ENCODE data around the gene MAGOH. TPM values are rescaled to one million over a fixed set of nuclear protein-coding genes. Genes with fewer than 3 reads are reported as not detected.

The MAGOH gene
- total and polyA plus RNA-seq, 2 donors (not counting 3 experiments of a cell fraction or from before 2014, with no cell fraction given), result 25.9 to 60.1 TPM

- H3K36me3 ChIP-seq (ENCODE audit: control insufficient read depth in 2 of 2, extremely low read depth in 1 of 2, insufficient read depth in 2 of 2, low read length in 2 of 2), result peaks cover 0 to 19% of the 10 kb centered on the region in 2 experiments
- no peak overlapping the region for H3K27ac ChIP-seq (ENCODE audit: insufficient read depth, low read depth, low read length)
- no peaks in the 10 kb centered on the region for H3K79me2 ChIP-seq (ENCODE audit: control insufficient read depth, insufficient read depth, low read length)
- ChIA-PET POLR2A (no interaction called here), CTCF (no interaction called here)
- FAIRE-seq (no peak), DNase-seq (ENCODE audit: low read depth, low spot score) (no peak)
- no peak overlapping the region for H3K9ac ChIP-seq (replicated peaks; ENCODE audit: extremely low read depth, insufficient read depth, low read length)
- no peak overlapping the region for H3K4me3 ChIP-seq (replicated peaks in 1 of 3; ENCODE audit: insufficient read depth in 1 of 3, low read depth in 1 of 3, low read length in 3 of 3)
- dilution Hi-C loops (cut with MboI; ENCODE audit: extremely low pct_ligation_motif_present, low sequenced_read_pairs), result no loop called here
- no peaks in the 10 kb centered on the region for H3K9me1 ChIP-seq (replicated peaks; ENCODE audit: control insufficient read depth, extremely low read depth, insufficient read depth, low read length)
- no peaks in the 10 kb centered on the region for H3K27me3 ChIP-seq (ENCODE audit: control insufficient read depth in 2 of 2, insufficient read depth in 2 of 2, low read length in 2 of 2)
- intact Hi-C loops (cut with micrococcal nuclease), result no loop called here
- no TSS peak for BruUV-seq (replicated peaks)
- no peak overlapping the region for H2AFZ ChIP-seq (ENCODE audit: low read depth, low read length)
- H3K9me3 ChIP-seq (replicated peaks; ENCODE audit: control insufficient read depth, insufficient read depth, low read length), result no peaks in the 10 kb centered on the region
- no peak overlapping the region for H3K4me2 ChIP-seq (ENCODE audit: insufficient read depth, low read length)
- TF ChIP-seq FOS (IDR thresholded peaks at IDR 0.05; ENCODE audit: borderline replicate concordance, insufficient read depth, low read length), result no peak
- no peak for TF ChIP-seq JUN (IDR thresholded peaks at IDR 0.05; ENCODE audit: borderline replicate concordance, insufficient read depth, insufficient read length, low read depth)
- TF ChIP-seq POLR2A (IDR thresholded peaks at IDR 0.05; ENCODE audit: low read depth, low read length), result no peak
- no peak for TF ChIP-seq EZH2 (IDR thresholded peaks at IDR 0.05; ENCODE audit: borderline replicate concordance, low read depth, low read length, severe bottlenecking)
- no peak for TF ChIP-seq CTCF (IDR thresholded peaks at IDR 0.05; ENCODE audit: extremely low read depth in 1 of 2, insufficient read depth in 1 of 2, low read depth in 1 of 2, low read length in 2 of 2)
- TF ChIP-seq MYC (IDR thresholded peaks at IDR 0.05; ENCODE audit: low read depth, low read length), result no peak
- no peak for TF ChIP-seq POLR2AphosphoS5 (IDR thresholded peaks at IDR 0.05; ENCODE audit: insufficient read depth, low read depth, low read length)
- no peak for TF ChIP-seq GATA2 (IDR thresholded peaks at IDR 0.05; ENCODE audit: insufficient read depth, insufficient read length, low read depth, low read length)
- TF ChIP-seq MAX (IDR thresholded peaks at IDR 0.05; ENCODE audit: insufficient read depth, insufficient read length), result no peak
- H3K4me1 ChIP-seq (ENCODE audit: control insufficient read depth, extremely low read depth, insufficient read depth, low read length), result no peaks in the 10 kb centered on the region
- H4K20me1 ChIP-seq (replicated peaks; ENCODE audit: control insufficient read depth, extremely low read depth, insufficient read depth, low read length), result no peaks in the 10 kb centered on the region
Observed at GRCh38 chr1:53254011-53254640, 15.8 kb upstream of the MAGOH start.
